HL-60 (cell line): ENCODE data around the gene PWWP2B.
A peak's percentile ranks its signal among the peaks of the same experiment; 100 is the strongest.

Experiments used
- DNase-seq, 2 experiments: peaks; one replicate each; pipeline ENCODE4 v3.0.0-alpha.2; 2010 to 2020; ENCODE audit warnings: low read depth in 1 of 2, low spot score in 1 of 2
- H3K27ac ChIP-seq: fragments of 250-450 bp; sonication (Bioruptor Pico); replicated peaks from 2 replicates; pipeline ENCODE4 v1.5.1; 2020; ENCODE audit warnings: mild to moderate bottlenecking, moderate library complexity
- H3K27me3 ChIP-seq: fragments of 250-450 bp; sonication (Bioruptor Pico); 2 replicates; pipeline ENCODE4 v1.5.1; 2021; ENCODE audit warnings: mild to moderate bottlenecking, moderate library complexity; ENCODE audit not compliant: insufficient read depth, poor library complexity, severe bottlenecking
- H3K4me3 ChIP-seq: replicated peaks from 2 replicates; pipeline ENCODE4 v1.5.1; 2011; ENCODE audit warnings: mild to moderate bottlenecking, control low read depth, low read length; ENCODE audit not compliant: insufficient read depth
- GABPA ChIP-seq: IDR thresholded peaks from 2 replicates; pipeline ENCODE4 v1.6.1; 2012; ENCODE audit warnings: low read depth
- POLR2AphosphoS5 ChIP-seq: IDR thresholded peaks from 2 replicates; pipeline ENCODE4 v1.6.1; 2012; ENCODE audit warnings: low read depth
- SPI1 ChIP-seq: IDR thresholded peaks from 2 replicates; pipeline ENCODE4 v1.6.1; 2012; ENCODE audit warnings: low read depth, mild to moderate bottlenecking, borderline replicate concordance
- TF ChIP-seq, protein P1 (sequence below): IDR thresholded peaks from one replicate; pipeline ENCODE4 v1.5.1; 2011; ENCODE audit warnings: low read length, control low read depth, inconsistent platforms; ENCODE audit not compliant: insufficient read depth
- TF ChIP-seq, protein P2 (sequence below): IDR thresholded peaks from 2 replicates; pipeline ENCODE4 v1.6.1; 2012; ENCODE audit warnings: low read depth; ENCODE audit not compliant: insufficient replicate concordance

PWWP2B gene

GRCh38 chr10:132390170-132390920 lies 6.7 kb upstream of the PWWP2B start:
- DNase-seq: peak in 1 of 2 experiments; percentile 25
- no peak overlapping the region for H3K27ac ChIP-seq
- no peak overlapping the region for H3K4me3 ChIP-seq
- no peaks in the 10 kb centered on the region for H3K27me3 ChIP-seq
- no peak for TF ChIP-seq SPI1
- TF ChIP-seq, protein P1, sequence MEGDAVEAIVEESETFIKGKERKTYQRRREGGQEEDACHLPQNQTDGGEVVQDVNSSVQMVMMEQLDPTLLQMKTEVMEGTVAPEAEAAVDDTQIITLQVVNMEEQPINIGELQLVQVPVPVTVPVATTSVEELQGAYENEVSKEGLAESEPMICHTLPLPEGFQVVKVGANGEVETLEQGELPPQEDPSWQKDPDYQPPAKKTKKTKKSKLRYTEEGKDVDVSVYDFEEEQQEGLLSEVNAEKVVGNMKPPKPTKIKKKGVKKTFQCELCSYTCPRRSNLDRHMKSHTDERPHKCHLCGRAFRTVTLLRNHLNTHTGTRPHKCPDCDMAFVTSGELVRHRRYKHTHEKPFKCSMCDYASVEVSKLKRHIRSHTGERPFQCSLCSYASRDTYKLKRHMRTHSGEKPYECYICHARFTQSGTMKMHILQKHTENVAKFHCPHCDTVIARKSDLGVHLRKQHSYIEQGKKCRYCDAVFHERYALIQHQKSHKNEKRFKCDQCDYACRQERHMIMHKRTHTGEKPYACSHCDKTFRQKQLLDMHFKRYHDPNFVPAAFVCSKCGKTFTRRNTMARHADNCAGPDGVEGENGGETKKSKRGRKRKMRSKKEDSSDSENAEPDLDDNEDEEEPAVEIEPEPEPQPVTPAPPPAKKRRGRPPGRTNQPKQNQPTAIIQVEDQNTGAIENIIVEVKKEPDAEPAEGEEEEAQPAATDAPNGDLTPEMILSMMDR: no peak
- TF ChIP-seq, protein P2, sequence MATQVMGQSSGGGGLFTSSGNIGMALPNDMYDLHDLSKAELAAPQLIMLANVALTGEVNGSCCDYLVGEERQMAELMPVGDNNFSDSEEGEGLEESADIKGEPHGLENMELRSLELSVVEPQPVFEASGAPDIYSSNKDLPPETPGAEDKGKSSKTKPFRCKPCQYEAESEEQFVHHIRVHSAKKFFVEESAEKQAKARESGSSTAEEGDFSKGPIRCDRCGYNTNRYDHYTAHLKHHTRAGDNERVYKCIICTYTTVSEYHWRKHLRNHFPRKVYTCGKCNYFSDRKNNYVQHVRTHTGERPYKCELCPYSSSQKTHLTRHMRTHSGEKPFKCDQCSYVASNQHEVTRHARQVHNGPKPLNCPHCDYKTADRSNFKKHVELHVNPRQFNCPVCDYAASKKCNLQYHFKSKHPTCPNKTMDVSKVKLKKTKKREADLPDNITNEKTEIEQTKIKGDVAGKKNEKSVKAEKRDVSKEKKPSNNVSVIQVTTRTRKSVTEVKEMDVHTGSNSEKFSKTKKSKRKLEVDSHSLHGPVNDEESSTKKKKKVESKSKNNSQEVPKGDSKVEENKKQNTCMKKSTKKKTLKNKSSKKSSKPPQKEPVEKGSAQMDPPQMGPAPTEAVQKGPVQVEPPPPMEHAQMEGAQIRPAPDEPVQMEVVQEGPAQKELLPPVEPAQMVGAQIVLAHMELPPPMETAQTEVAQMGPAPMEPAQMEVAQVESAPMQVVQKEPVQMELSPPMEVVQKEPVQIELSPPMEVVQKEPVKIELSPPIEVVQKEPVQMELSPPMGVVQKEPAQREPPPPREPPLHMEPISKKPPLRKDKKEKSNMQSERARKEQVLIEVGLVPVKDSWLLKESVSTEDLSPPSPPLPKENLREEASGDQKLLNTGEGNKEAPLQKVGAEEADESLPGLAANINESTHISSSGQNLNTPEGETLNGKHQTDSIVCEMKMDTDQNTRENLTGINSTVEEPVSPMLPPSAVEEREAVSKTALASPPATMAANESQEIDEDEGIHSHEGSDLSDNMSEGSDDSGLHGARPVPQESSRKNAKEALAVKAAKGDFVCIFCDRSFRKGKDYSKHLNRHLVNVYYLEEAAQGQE: no peak
- no peak for TF ChIP-seq POLR2AphosphoS5
- no peak for TF ChIP-seq GABPA

DNA sequence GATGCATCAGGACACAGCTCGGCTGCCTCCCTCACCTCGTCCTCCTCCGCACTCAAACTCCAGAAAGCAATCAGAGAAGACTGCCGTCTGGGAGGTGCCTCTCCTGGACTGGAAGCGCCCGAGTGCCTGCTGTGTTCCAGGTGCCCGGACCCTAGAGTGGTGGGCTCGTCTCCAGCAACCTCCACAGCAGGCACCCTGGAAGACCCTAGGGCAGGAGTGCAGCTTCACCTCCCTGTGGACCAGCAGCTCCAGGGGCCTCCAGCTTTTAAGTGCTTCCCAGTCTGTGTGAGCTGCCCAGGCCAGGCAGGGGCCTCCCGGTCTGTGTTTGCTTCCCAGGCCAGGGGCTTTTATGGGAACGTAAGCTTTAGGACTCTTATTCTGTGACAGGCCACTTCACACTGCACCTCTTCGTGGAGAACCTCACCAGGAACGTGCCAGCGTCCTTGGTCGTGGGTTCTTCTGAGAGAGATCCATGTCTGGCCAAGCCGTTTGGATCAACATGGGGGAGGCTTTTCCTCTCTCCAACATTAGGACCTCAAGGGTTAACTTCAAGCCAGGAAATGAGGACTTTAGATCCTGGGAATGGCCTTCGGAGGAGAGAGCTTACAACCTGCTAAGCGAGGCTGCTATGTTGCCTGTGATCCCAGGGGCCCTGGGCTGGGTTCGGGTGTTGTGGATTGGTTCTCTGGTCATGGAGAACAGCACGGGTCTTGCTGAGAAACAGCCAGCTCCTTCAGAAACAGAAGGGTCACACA lies 5.9 kb upstream of the PWWP2B start:
- no peak overlapping the region for H3K4me3 ChIP-seq
- TF ChIP-seq, protein P1: no peak
- TF ChIP-seq, protein P2: no peak
- TF ChIP-seq GABPA (no peak), POLR2AphosphoS5 (no peak), SPI1 (no peak)
- no peak overlapping the region for H3K27ac ChIP-seq
- H3K27me3 ChIP-seq: no peaks in the 10 kb centered on the region
- DNase-seq: no peak

- no peak overlapping the region for H3K27ac ChIP-seq
- TF ChIP-seq, protein P1: no peak
- TF ChIP-seq, protein P2: no peak
- TF ChIP-seq GABPA: no peak
- no peak for TF ChIP-seq SPI1
- no peak for TF ChIP-seq POLR2AphosphoS5
- DNase-seq: no peak
- no peaks in the 10 kb centered on the region for H3K27me3 ChIP-seq
- H3K4me3 ChIP-seq: no peak overlapping the region
Measured at GRCh38 chr10:132391676-132392020, 5.4 kb upstream of the PWWP2B start.
